Panc1 (cell line): ENCODE measurements around the gene DGLUCY. TPM values are rescaled to one million over a fixed set of nuclear protein-coding genes. Genes with fewer than 3 reads are reported as not detected.

Experiments
- ATAC-seq: fragments of 200-7000 bp; cut with Tn5 transposase; 2 replicates; pipeline ENCODE4 v1.9.1; 2020; ENCODE audit warnings: mild to moderate bottlenecking, moderate library complexity
- BruUV-seq: library from RNA; stranded (reverse); fragments of 400-500 nt; replicated peaks from 2 replicates; lab custom pipeline; 2021; lab: Mats Ljungman, UMichigan
- CTCF ChIA-PET: fragments of 300-600 bp; sonication (Branson Sonifier 250); formaldehyde crosslinking; loops from one replicate; lab custom pipeline; 2022; ENCODE audit warnings: antibody characterized with exemption; lab: Charles Lee
- POLR2A ChIA-PET: fragments of 300-600 bp; sonication (Branson Sonifier 250); formaldehyde crosslinking; loops from one replicate; lab custom pipeline; 2022; ENCODE audit warnings: antibody characterized with exemption; lab: Charles Lee
- DNase-seq: peaks from one replicate; pipeline ENCODE4 v3.0.0-alpha.2; 2010; ENCODE audit warnings: low read depth, low spot score
- H3K27ac ChIP-seq: 2 replicates; pipeline ENCODE4 v1.5.1; 2011; ENCODE audit warnings: mild to moderate bottlenecking, low read length, inconsistent platforms
- H3K27me3 ChIP-seq: fragments of 200-500 bp; sonication (Bioruptor generic); 2 replicates; pipeline ENCODE4 v1.6.0; 2014; ENCODE audit warnings: low read length, inconsistent platforms; ENCODE audit not compliant: control insufficient read depth, insufficient read depth
- H3K36me3 ChIP-seq: fragments of 200-500 bp; sonication (Bioruptor generic); 2 replicates; pipeline ENCODE4 v1.5.1; 2014; ENCODE audit warnings: inconsistent platforms, mild to moderate bottlenecking, low read length, moderate library complexity; ENCODE audit not compliant: control insufficient read depth, insufficient read depth
- H3K4me1 ChIP-seq: 2 replicates; pipeline ENCODE4 v1.5.1; 2011; ENCODE audit warnings: inconsistent platforms, mild to moderate bottlenecking, low read length, moderate library complexity; ENCODE audit not compliant: control insufficient read depth, insufficient read depth
- H3K4me3 ChIP-seq, 2 experiments: 2 replicates each; pipeline ENCODE4 v1.5.1; 2011 to 2012; ENCODE audit warnings: low read depth in 2 of 2, low read length in 2 of 2, mild to moderate bottlenecking in 2 of 2, inconsistent platforms in 1 of 2, moderate library complexity in 1 of 2
- H3K9me3 ChIP-seq: fragments of 200-500 bp; sonication (Bioruptor generic); 2 replicates; pipeline ENCODE4 v1.5.1; 2014; ENCODE audit warnings: low read depth, mild to moderate bottlenecking, inconsistent platforms, low read length, moderate library complexity; ENCODE audit not compliant: control insufficient read depth, insufficient read depth
- CTCF ChIP-seq: fragments of 450-650 bp; IDR thresholded peaks from 2 replicates; pipeline ENCODE4 v1.5.1; 2017; ENCODE audit warnings: mild to moderate bottlenecking
- POLR2AphosphoS5 ChIP-seq: IDR thresholded peaks from 2 replicates; pipeline ENCODE4 v1.6.1; 2012; ENCODE audit warnings: mild to moderate bottlenecking, low read depth, low read length, moderate library complexity
- SIN3A ChIP-seq: IDR thresholded peaks from 2 replicates; pipeline ENCODE4 v1.6.1; 2012; ENCODE audit warnings: low read depth, mild to moderate bottlenecking, low read length, moderate library complexity, borderline replicate concordance; ENCODE audit not compliant: insufficient read depth
- TCF7L2 ChIP-seq: IDR thresholded peaks from 2 replicates; pipeline ENCODE4 v1.6.1; 2011; ENCODE audit warnings: mild to moderate bottlenecking, low read depth, low read length, inconsistent platforms
- in situ Hi-C: cut with HindIII; loops from 2 replicates; pipeline ENCODE4 v1.10.0; 2016; ENCODE audit warnings: low sequenced_read_pairs, low pct_unique_long_range_greater_than_20kb
- intact Hi-C: fragments of 100-400 bp; cut with micrococcal nuclease; formaldehyde crosslinking; loops from one replicate; pipeline ENCODE4 v1.10.0; 2022; ENCODE audit not compliant: unreplicated experiment
- total RNA-seq: library from RNA; stranded (reverse); gene quantifications from one replicate; pipeline ENCODE4 v1.2.1, GENCODE V29; 2021; ENCODE audit not compliant: unreplicated experiment
- TF ChIP-seq, protein P1 (sequence below), 2 experiments: IDR thresholded peaks; 2 replicates each; pipeline ENCODE4 v1.6.1; 2011 to 2012; ENCODE audit warnings: low read depth in 2 of 2, control low read depth in 1 of 2, low read length in 1 of 2, mild to moderate bottlenecking in 1 of 2, moderate library complexity in 1 of 2; ENCODE audit not compliant: insufficient read depth in 1 of 2

DGLUCY gene
- total RNA-seq, 1 experiment from 2014 or later = 21.3 TPM

DNA sequence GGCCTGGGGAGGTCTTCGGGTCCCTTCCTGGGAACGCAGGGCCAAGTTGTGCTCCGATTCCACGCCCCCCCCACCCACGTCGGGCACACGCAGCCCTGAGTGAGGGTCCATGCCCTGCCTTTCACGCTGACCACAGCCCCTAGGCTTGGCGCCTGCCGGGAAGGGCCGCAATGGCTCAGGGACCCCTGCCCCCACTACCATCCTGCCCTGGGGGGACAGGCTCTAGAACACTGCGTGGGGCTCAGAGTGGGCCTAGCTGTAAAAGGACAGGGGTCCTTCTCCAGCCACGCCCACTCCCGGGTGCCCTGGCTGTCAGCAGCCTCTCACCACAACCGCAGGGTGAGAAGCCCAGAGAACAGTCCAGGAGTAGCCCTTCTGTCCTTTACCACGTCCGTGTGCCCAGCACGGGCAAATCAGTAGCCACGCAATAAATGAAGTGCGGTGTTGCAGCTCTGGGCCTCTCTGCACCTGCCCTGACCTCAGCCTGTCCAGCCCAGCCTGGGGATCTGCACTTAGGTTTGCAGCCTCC is 140.0 kb downstream of the DGLUCY start:
- DNase-seq (no peak), ATAC-seq (peak; percentile 58)
- ChIA-PET POLR2A (no interaction called here), CTCF (no interaction called here)
- in situ Hi-C loops (no loop called here), intact Hi-C loops (no loop called here)
- TF ChIP-seq CTCF (no peak), POLR2AphosphoS5 (no peak), TCF7L2 (no peak), SIN3A (no peak)
- TF ChIP-seq, protein P1, sequence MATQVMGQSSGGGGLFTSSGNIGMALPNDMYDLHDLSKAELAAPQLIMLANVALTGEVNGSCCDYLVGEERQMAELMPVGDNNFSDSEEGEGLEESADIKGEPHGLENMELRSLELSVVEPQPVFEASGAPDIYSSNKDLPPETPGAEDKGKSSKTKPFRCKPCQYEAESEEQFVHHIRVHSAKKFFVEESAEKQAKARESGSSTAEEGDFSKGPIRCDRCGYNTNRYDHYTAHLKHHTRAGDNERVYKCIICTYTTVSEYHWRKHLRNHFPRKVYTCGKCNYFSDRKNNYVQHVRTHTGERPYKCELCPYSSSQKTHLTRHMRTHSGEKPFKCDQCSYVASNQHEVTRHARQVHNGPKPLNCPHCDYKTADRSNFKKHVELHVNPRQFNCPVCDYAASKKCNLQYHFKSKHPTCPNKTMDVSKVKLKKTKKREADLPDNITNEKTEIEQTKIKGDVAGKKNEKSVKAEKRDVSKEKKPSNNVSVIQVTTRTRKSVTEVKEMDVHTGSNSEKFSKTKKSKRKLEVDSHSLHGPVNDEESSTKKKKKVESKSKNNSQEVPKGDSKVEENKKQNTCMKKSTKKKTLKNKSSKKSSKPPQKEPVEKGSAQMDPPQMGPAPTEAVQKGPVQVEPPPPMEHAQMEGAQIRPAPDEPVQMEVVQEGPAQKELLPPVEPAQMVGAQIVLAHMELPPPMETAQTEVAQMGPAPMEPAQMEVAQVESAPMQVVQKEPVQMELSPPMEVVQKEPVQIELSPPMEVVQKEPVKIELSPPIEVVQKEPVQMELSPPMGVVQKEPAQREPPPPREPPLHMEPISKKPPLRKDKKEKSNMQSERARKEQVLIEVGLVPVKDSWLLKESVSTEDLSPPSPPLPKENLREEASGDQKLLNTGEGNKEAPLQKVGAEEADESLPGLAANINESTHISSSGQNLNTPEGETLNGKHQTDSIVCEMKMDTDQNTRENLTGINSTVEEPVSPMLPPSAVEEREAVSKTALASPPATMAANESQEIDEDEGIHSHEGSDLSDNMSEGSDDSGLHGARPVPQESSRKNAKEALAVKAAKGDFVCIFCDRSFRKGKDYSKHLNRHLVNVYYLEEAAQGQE (IDR thresholded peaks at IDR 0.05; ENCODE audit: insufficient read depth in 1 of 2, low read depth in 2 of 2, low read length in 1 of 2) = no peak
- Histone ChIP-seq H3K4me3 (peak overlapping the region; percentile 34 to 43; a peak in 3 of 4 replicates), H3K9me3 (no peaks in the 10 kb centered on the region), H3K4me1 (no peaks in the 10 kb centered on the region), H3K36me3 (no peaks in the 10 kb centered on the region), H3K27ac (no peak overlapping the region), H3K27me3 (no peaks in the 10 kb centered on the region)
- BruUV-seq = no TSS peak

DNA sequence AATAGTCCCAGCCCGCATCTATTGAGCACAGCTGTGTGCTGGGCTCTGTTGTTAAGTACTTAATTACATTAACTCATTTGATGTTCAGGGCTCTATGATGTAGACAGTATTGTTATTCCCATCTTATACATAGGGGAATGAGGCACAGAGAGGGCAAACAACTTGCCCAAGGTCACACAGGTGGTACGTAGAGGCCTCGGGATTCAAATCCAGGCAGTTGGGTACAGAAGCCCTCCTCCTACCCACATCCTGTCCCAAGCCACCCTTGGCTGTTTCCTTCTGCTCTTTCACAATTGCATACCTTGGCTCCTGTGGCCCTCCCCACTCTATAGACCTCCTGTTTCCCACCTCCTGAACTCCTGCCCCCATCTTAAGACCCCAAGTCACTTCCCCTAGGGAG is 140.6 kb downstream of the DGLUCY start:
- intact Hi-C loops = no loop called here
- peak; percentile 29; the same call in 1 of the 2 replicates for ATAC-seq
- no peak for TF ChIP-seq SIN3A
- no peak for TF ChIP-seq POLR2AphosphoS5
- TF ChIP-seq CTCF = no peak
- TF ChIP-seq TCF7L2 = no peak
- TF ChIP-seq, protein P1 (IDR thresholded peaks at IDR 0.05; ENCODE audit: insufficient read depth in 1 of 2, low read depth in 2 of 2, low read length in 1 of 2) = no peak

More for the DNA sequence above, 140.6 kb downstream of the DGLUCY start:
- Histone ChIP-seq H3K9me3 (no peaks in the 10 kb centered on the region), H3K27ac (no peak overlapping the region), H3K27me3 (no peaks in the 10 kb centered on the region), H3K36me3 (no peaks in the 10 kb centered on the region), H3K4me3 (no peak overlapping the region), H3K4me1 (no peaks in the 10 kb centered on the region)
- in situ Hi-C loops = no loop called here
- no TSS peak for BruUV-seq
- ChIA-PET POLR2A (interaction anchor here (0.6 kb wide), 1 partner anchor 533 kb away, joined by 4 read pairs; no protein-coding TSS in a partner anchor), CTCF (no interaction called here)
- no peak for DNase-seq
